Frontal cortex (tissue), 4 donors: ENCODE results near the gene POU2F3. TPM values are rescaled to one million over a fixed set of nuclear protein-coding genes. Genes with fewer than 3 reads are reported as not detected.
"Not testable (repeated sequence)": the region's sequence is repeated elsewhere in the genome, so short reads cannot be mapped to it uniquely, and the experiment has no call there.

Source experiments
- DNase-seq, 2 donors: peaks; one replicate each; pipeline ENCODE4 v3.0.0; 2012; ENCODE audit warnings: low spot score in 2 of 2
- FAIRE-seq: peaks from 2 replicates; lab custom pipeline; 2012; peaks lifted over from hg19 to GRCh38; lab: Jason Lieb, UNC
- total RNA-seq: library from RNA; depleted of rRNA; stranded (reverse); fragments of >200 nt; gene quantifications from one replicate; pipeline ENCODE4 v1.2.3, GENCODE V29; 2014
- donor health status: control.
- donor health status: control.
- donor health status: control.

Gene POU2F3
- total RNA-seq, 1 donor from 2014 or later = 0.41 TPM

GRCh38 chr11:120244476-120245365, 4.8 kb downstream of the POU2F3 start:
- DNase-seq (no peak), FAIRE-seq (no peak)

DNA sequence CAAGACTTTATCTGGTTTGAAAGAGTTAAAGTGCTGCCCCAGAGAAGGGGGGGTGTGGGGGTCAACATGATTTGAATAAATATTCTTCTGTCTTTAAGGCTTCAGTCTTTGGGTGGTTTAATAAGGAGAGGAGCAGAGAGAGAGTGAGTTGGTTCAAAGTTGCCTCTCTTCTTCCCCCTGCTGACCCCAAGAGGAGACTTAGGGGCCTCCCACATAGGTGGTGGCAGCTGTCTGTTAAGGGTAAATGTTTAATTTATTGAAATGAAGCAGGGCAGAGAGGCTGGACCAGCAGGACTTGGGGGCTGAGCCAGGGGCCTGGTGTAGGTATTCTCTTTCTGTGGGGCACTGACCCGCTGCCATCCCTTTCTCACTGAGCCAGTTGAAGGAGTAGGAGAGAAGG, 5.5 kb downstream of the POU2F3 start:
- DNase-seq (no peak), FAIRE-seq (no peak)

DNA sequence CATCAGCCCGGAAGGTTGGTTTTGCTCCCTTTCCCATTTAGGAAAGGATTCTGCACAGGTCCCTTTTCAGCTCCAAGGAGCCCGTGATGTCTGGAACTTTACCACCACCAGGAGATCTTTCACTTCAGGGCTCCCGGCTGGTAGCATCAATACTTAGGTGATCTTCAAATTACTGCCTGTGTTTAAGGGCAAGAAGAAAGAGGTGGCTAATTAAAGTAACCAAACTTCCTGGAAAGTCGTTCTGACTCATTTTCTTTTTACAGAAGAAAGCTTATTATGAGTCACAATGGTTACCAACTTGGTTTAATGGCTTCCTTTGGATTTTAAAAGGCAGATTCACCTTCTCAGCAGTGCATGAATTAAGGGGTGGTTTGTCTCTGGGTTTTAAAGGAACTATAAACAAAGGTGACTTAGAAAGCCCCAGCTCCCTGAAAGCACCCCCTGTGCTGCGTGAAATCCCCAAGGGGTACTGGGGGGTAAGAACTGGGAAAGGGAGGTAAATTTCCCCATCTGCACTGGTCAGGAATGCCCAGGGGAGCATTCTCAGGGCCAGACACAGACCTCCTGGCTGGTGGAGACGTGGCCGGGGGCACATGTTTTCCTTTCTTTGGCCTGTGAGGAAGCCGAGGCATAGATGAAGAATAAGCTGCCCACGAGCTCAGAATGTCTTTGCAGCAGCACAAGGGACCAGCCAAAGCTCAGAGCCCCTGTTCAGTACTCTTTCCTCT, 8.8 kb downstream of the POU2F3 start:
- DNase-seq = no peak
- no peak for FAIRE-seq

GRCh38 chr11:120249279-120250262, 9.6 kb downstream of the POU2F3 start:
- no peak for FAIRE-seq

DNA sequence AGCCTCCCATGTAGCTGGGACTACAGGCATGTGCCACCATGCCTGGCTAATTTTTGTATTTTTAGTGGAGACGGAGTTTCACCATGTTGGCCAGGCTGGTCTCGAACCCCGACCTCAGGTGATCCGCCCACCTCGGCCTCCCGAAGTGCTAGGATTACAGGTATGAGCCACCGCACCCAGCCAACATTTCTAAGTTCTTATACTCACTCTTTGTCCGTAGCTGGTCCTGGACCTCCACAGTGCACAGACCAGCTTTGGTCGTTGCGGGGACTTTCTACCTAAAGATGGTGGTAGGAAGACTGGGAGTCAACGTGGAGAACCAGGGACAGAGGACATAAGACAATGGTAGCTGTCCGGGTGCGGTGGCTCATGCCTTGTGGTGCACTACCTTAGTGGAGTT, 13.4 kb downstream of the POU2F3 start:
- DNase-seq, FAIRE-seq: not testable (repeated sequence)

More at GRCh38 chr11:120249279-120250262, 9.6 kb downstream of the POU2F3 start:
- no peak for DNase-seq

GRCh38 chr11:120254788-120255518, 15.0 kb downstream of the POU2F3 start:
- no peak for DNase-seq
- no peak for FAIRE-seq

DNA sequence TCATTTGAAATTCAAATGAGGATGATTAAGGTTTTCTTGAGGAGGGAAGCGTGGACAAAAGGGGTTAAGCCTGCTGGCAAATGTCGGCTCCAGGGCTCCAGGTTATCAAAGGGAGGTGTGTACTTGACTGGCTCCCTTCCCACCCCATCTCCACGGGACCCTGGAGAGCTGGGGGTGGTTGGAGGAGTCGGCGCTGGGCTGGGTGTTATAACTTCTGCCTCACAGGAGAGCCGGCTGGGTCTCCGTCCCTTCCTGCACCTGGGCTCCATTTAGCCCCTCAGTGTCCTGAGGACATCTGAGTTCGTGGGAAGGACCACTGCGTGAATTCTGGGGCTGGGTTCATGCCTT, 15.6 kb downstream of the POU2F3 start:
- DNase-seq = no peak
- no peak for FAIRE-seq

GRCh38 chr11:120256178-120256577, 16.2 kb downstream of the POU2F3 start:
- DNase-seq (no peak), FAIRE-seq (no peak)

DNA sequence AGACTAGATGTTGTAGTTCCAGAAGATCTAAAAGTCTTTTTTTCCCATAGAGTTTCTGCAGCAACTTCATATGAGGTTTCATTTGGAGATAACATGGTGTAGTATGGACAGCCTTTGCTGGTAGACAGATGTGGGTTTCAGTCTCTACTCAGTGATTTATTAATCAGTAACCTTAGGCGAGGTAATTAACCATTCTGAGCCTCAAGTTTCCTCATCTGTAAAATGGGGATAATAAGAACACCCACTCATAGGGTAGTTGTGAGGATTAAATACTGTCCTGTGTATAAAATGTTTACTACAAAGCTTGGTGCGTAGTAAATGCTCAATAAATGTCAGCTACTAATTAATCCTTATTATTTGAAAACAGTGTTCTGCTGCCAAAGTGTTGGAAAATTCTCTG, 16.8 kb downstream of the POU2F3 start:
- FAIRE-seq (no peak), DNase-seq (no peak)

- DNase-seq (no peak), FAIRE-seq (no peak)
These were observed 17.4 kb downstream of the POU2F3 start for GRCh38 chr11:120257346-120257745.

DNA sequence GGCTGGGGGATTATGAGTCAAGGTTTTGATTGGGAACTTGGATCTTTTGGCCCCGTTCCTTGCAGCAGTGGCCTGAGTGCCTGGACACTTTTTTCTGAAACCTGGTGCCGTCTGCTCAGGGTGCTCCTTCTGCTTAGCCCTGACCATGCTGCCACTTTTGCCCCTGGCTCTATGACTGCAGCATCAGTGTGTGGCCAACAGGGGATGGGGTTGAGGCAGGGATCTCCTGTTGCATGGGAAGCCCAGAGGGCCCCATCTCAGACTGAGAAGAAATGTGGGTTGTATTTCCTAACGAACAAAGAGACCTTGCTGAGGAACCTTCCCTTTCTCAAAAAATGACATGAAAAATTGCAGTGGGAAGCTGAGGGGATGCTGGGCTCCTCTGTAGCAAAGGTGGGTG, 18.7 kb downstream of the POU2F3 start:
- DNase-seq (no peak), FAIRE-seq (no peak)

- no peak for DNase-seq
These were observed 19.3 kb downstream of the POU2F3 start for GRCh38 chr11:120259241-120259640.

GRCh38 chr11:120259988-120260565, 20.1 kb downstream of the POU2F3 start:
- FAIRE-seq (no peak), DNase-seq (no peak)

More at GRCh38 chr11:120259241-120259640, 19.3 kb downstream of the POU2F3 start:
- no peak for FAIRE-seq

- no peak for FAIRE-seq
- DNase-seq = no peak
These were observed 20.7 kb downstream of the POU2F3 start for GRCh38 chr11:120260616-120261015.

DNA sequence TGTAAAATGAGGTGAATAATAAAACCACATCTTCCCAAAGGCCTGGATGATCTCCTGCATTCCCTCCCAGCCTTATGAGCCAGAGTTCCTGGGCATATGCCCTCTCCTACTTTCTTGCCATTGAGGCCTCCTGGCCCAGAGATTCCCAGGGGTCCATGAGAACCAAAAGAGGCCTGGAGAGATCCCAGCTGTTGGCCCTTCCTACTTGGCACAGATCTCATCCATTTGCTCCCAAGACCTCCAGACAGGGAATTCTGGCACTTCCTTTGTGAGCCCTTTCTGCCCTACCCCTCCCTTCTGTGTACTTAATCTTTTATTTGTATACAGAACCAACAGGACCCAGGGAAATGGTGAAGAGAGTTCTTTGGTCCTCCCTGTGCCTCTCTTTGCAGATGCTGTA, 21.4 kb downstream of the POU2F3 start:
- DNase-seq = no peak
- FAIRE-seq = no peak

- DNase-seq = no peak
- FAIRE-seq = no peak
These were observed 22.0 kb downstream of the POU2F3 start for GRCh38 chr11:120261931-120262330.

- FAIRE-seq (no peak), DNase-seq (no peak)
These were observed 27.4 kb downstream of the POU2F3 start for GRCh38 chr11:120267319-120267718.

DNA sequence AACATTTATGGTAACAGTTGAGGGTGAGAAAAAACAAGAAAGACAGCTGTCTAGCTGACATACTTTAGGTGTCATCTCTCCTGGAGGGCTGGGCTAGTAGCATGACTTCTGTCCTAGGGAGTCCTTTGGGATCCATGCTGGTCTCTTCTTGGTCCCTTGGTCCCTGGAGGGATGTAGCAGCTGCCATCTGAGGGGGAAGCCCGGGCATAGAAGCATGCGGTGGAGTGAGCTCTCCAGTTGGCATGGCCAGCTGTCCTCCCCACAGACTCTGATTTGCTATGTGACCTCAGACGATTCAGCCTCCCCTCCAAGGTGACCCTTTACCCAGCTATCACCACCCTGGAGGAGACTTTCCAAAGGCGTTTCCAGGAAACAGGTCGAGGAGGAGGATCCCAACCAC, 28.7 kb downstream of the POU2F3 start:
- FAIRE-seq (no peak), DNase-seq (no peak)

GRCh38 chr11:120270386-120270785, 30.4 kb downstream of the POU2F3 start:
- no peak for FAIRE-seq
- no peak for DNase-seq
